ENCODE measurements around the gene ABHD17A.
"Not testable (repeated sequence)": the region's sequence is repeated elsewhere in the genome, so short reads cannot be mapped to it uniquely, and the experiment has no call there.

The ABHD17A gene

GRCh38 chr19:1880611-1881392 lies 4.5 kb downstream of the ABHD17A start:
- no peak for DNase-seq

- DNase-seq = not testable (repeated sequence)
Observed at GRCh38 chr19:1879982-1880381, 5.3 kb downstream of the ABHD17A start.

DNA sequence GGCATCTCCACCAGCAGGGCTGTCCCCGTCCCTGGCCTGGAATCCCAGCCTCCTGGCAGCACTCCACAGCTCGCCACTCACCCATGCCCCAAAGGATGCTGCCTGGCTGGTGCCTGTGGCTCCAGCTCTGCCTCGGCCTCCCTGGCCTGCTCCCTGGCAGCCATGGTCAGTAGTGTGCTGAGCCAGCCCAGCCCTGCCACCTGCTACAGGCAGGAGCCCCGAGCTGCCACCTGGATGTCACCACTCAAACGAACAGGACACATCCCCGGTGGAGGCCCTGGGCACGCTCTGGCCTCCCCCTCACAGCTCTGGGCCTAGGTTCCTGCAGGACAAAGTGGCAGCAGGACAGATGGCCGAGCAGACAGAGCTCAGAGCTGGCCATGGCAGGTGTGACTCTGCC lies 6.7 kb downstream of the ABHD17A start:
- not testable (repeated sequence) for DNase-seq

DNA sequence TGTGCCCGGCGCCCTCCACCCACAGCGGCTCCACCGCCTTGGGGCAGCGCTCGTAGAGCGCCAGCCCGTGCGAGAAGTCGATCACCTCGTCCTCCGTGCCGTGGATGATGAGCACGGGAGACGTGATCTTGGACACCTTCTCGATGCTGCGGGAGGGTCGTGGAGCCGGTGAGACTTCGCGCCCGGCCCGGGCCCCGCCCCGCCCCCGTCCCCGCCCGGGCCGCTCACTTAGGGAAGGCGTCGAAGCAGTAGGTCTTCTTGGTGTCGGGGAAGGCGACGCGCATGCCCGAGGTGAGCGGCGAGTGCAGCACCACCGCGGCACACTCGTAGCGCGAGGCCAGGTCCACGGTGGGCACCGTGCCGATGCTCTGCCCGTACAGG lies 8.0 kb downstream of the ABHD17A start:
- not testable (repeated sequence) for DNase-seq

- DNase-seq = not testable (repeated sequence)
Observed at GRCh38 chr19:1876496-1877279, 8.6 kb downstream of the ABHD17A start.

DNA sequence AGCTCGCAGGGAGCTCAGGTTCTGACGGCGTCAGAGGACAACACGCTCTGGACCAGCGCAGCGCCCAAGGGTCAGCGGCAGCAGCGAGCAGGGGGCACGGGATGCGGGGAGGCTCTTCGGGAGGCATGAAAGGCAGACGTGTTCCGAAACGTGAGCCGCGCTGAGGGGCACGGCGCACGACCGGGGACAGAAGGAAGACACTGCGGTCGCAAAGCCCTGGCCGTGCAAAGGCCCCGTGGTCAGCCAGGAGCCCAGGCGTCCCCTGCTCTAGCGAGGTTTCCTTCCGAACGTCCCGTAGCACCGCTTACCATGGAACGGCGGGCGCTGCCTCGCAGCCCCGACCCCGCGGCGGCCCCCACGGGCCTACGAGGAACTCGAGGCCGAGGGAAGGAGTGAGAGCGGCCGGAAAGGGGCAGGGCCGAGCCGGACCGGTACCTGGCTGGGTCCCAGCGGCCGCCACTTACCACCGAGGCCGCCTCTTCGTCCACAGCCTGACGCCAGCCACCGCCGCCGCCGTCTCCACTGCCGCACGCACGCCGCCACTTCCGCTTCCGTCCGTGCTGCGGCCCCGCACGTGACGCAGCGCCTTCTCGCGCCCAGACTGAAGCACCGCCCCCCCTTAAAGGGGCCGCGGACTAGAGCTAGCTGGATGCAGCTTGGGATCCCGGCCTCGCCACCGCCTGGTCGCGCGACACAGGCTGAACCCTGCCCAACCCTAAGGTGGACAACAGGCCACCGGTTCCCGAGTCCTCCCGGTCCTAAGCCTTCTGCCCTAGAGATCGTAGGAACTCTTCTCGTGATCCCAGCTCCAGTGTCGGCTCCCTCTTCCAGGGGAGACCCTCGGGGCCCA lies 9.4 kb downstream of the ABHD17A start:
- DNase-seq = peak; percentile 96

DNA sequence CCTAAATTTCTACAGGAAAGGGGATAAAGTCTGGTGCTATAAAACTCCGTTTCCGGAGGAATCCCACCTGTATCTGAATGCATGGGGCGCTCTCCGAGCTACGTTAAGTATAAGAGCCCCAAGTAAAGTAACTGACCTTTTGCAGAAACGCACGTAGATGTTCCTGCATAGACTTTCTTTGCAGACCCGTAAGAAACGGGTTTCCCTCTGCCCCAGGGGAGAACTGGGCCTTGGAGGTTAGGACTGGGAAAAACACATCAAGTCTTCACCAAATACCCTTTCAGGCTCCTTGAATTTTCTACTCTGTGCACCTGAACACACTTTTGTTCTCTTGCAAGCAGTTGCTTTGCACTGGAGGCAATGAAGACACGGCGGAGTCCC lies 10.0 kb downstream of the ABHD17A start:
- DNase-seq = not testable (repeated sequence)

- peak; percentile 43 for DNase-seq
Observed at GRCh38 chr19:1874554-1875185, 10.6 kb downstream of the ABHD17A start.

- no peak for DNase-seq
Observed at GRCh38 chr19:1873524-1874473, 11.5 kb downstream of the ABHD17A start.

GRCh38 chr19:1872807-1873523 lies 12.3 kb downstream of the ABHD17A start:
- DNase-seq = no peak

- no peak for DNase-seq
Observed at GRCh38 chr19:1871630-1872029, 13.7 kb downstream of the ABHD17A start.

- no peak for DNase-seq
Observed at GRCh38 chr19:1871140-1871597, 14.1 kb downstream of the ABHD17A start.

DNA sequence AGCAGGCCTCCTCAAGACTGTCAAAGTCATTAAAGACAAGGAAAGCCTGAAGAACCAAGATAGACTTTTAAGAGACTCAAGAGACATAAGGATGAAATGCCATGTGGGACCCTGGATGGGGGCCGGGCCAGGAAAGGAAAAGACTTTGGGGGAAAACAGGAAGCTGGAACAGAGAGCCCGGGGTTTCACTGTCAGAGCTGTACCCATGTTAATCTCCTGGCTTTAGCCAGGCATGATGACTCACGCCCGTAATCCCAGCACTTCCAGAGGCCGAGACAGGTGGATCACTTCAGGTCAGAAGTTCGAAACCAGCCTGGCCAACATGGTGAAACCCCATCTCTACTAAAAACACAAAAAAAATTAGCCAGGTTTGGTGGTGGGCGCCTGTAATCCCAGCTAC lies 16.3 kb downstream of the ABHD17A start:
- no peak for DNase-seq

GRCh38 chr19:1867349-1867724 lies 18.0 kb downstream of the ABHD17A start:
- no peak for DNase-seq

- no peak for DNase-seq
Observed at GRCh38 chr19:1866693-1867348, 18.5 kb downstream of the ABHD17A start.

DNA sequence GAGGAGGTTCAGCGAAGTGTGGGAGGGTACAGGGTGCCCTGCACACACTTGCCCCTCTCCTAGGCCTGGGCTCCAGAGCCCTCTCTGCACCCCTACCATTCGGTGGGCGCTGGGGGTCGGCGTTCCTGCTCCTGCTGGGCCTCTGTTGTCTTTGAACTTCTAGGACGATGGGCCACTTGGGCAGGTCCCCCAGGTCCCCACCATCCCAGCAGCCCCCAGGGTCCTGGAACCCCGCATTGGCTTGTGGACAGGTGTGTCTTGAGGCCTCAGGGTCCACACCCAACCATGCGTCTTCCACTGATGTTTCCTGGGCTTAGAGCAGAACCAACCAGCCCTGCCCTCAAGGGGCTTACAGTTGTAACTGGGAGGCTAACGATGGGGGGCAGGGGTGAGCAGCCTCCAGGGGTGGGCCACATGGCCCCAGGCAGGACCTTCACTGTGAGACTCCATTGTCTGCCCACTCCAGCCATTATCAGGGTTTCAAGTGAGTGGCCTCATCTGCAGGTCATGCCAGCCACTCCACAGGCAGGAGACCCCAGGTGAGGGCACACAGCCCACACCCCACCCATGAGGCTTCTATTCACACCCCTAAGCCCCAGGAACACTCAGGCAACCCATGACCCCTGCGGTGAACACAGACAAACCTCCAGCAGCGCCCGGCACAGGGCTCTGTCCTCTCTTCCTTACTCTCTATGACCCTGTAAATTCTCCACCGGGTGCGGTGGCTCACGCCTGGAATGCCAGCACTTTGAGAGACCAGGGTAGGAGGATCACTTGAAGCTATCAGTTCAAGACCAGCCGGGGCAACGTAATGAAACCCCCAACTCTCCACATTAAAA lies 19.9 kb downstream of the ABHD17A start:
- no peak for DNase-seq

- peak; percentile 81 for DNase-seq
Observed at GRCh38 chr19:1864480-1865171, 20.7 kb downstream of the ABHD17A start.

- peak; percentile 97 for DNase-seq
Observed at GRCh38 chr19:1863638-1864479, 21.4 kb downstream of the ABHD17A start.
